Endothelial cell of umbilical vein (primary cell): Measurements from ENCODE around the gene BRSK1.

ENCODE experiments used
- CTCF ChIP-seq, 2 donors: IDR thresholded peaks; 1 replicate in 1 of 2; 2 replicates in 1 of 2; pipeline ENCODE4 v1.5.1; 2011; ENCODE audit warnings: low read length in 2 of 2, mild to moderate bottlenecking in 2 of 2, moderate library complexity in 2 of 2, control low read depth in 1 of 2, inconsistent platforms in 1 of 2, low read depth in 1 of 2; ENCODE audit not compliant: insufficient read depth in 1 of 2; ENCODE audit errors: extremely low read depth in 1 of 2
- EZH2 ChIP-seq: IDR thresholded peaks from 2 replicates; pipeline ENCODE4 v1.6.1; 2012; ENCODE audit warnings: borderline replicate concordance, low read depth, mild to moderate bottlenecking, moderate library complexity, low read length, inconsistent platforms; ENCODE audit not compliant: severe bottlenecking
- FOS ChIP-seq: IDR thresholded peaks from 2 replicates; pipeline ENCODE4 v1.6.1; 2011; ENCODE audit warnings: mild to moderate bottlenecking, low read length, moderate library complexity, borderline replicate concordance; ENCODE audit not compliant: insufficient read depth
- JUN ChIP-seq: IDR thresholded peaks from 2 replicates; pipeline ENCODE4 v1.6.1; 2011; ENCODE audit warnings: borderline replicate concordance, low read depth; ENCODE audit not compliant: insufficient read length, insufficient read depth
- MAX ChIP-seq: IDR thresholded peaks from 2 replicates; pipeline ENCODE4 v1.6.1; 2011; ENCODE audit not compliant: insufficient read depth, insufficient read length
- POLR2A ChIP-seq: IDR thresholded peaks from 2 replicates; pipeline ENCODE4 v1.6.1; 2012; ENCODE audit warnings: low read depth, mild to moderate bottlenecking, control low read depth, low read length
- POLR2AphosphoS5 ChIP-seq: IDR thresholded peaks from 2 replicates; pipeline ENCODE4 v1.6.1; 2012; ENCODE audit warnings: low read depth, mild to moderate bottlenecking, control low read depth, low read length, moderate library complexity; ENCODE audit not compliant: insufficient read depth

GRCh38 chr19:55355213-55355821 is 71.5 kb downstream of the BRSK1 start:
- TF ChIP-seq CTCF (IDR thresholded peaks at IDR 0.05; ENCODE audit: extremely low read depth in 1 of 2, insufficient read depth in 1 of 2, low read depth in 1 of 2, low read length in 2 of 2) (no peak), POLR2A (no peak), POLR2AphosphoS5 (no peak), EZH2 (peak; percentile 35), MAX (no peak), JUN (no peak), FOS (no peak)
